Measurements from ENCODE around the gene BRICD5.
"Not testable (repeated sequence)": the region's sequence is repeated elsewhere in the genome, so short reads cannot be mapped to it uniquely, and the experiment has no call there.

Gene BRICD5

DNA sequence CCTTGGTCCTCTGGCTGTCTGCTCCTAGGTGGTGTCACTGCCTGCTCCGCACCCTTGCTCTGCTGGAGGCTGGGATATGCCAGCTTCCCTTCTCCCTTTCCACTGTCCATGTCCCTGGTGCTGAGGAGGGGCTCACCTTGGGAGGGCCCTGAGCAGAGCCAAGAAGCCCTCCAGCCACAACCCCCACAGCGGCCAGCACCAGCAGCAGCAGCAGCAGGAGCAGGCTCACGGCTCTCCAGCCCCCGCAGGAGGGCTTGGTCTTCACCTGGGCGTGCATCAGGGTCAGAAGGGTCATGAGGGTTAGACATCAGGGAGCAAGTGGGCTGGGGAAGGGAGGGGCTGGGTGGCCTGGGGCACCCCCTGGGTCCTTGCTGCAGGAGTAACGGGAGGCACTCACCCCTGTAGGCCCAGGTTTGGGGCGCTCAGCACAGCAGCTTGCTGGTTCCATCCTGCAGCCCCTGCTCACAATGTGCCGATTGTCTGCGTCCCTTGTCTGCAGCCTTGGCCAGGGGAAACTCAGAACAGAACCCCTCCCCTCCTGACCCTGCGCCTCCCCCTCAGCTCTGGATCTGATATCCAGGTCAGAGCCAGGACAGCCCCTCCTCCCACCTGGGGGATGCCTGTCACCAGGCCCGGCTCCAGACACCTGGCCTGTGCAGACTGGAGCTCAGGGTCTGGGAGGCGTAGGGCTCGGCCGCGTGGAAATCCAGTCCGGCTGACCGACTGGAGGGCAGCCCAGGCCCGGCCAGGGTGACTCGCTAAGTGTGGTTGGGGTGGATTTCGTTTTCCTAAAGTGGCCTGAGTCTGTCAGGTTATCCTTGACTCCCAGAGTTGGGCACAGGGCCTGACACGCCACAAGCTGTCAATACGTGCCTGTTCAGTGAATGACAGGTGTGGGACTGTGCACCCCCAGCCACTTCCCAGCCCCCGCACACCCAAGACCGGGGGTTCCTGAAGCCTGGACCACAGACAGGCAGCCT, at the start of gene BRICD5:
BRICD5 (minus strand) TSS at position 478 of the 980 bp plus-strand sequence; CDS start at position 448, 30 bp downstream.
- Histone ChIP-seq H3K4me3 (ENCODE audit: low read length in 2 of 2) (no peak within 1 kb of the TSS), H3K9ac (ENCODE audit: low read length in 2 of 2) (no peak within 1 kb of the TSS), H3K27ac (ENCODE audit: low read length) (no peak within 1 kb of the TSS), H3K36me3 (ENCODE audit: control insufficient read depth in 2 of 2, insufficient read depth in 2 of 2, low read length in 2 of 2) (peaks cover 12 to 15% of the 10 kb centered on the region in 2 donors), H3K27me3 (ENCODE audit: control insufficient read depth in 1 of 2, insufficient read depth in 2 of 2, low read length in 2 of 2) (no peaks in the 10 kb centered on the region), H3K9me3 (ENCODE audit: control insufficient read depth in 2 of 2, low read length in 2 of 2) (no peaks in the 10 kb centered on the region), H3K4me1 (ENCODE audit: control insufficient read depth, insufficient read depth, low read length) (peaks cover 42% of the 10 kb centered on the region)

DNA sequence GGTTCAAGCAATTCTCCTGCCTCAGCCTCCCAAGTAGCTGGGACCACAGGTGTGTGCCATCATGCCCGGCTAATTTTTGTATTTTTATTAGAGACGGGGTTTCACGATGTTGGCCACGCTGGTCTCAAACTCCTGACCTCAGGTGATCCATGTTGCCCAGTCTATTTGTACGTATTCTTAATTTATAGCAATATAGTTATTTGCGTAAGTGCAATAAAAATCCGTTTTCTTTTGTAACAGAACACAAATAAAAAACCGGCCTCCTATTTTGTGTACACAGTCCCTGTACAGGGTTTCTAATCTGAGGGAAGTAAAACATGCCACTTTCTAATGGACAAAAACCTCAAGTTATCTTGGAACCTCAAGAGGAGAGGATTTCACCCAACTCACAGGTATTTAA, 49.6 kb upstream of the BRICD5 start:
- Histone ChIP-seq H3K4me1 (ENCODE audit: control insufficient read depth, insufficient read depth, low read length) (no peaks in the 10 kb centered on the region), H3K27ac (ENCODE audit: low read length) (no peak overlapping the region), H3K36me3 (ENCODE audit: control insufficient read depth in 2 of 2, insufficient read depth in 2 of 2, low read length in 2 of 2) (peaks cover 34 to 57% of the 10 kb centered on the region in 2 donors), H3K9me3 (ENCODE audit: control insufficient read depth in 2 of 2, low read length in 2 of 2) (no peaks in the 10 kb centered on the region), H3K27me3 (ENCODE audit: control insufficient read depth in 1 of 2, insufficient read depth in 2 of 2, low read length in 2 of 2) (no peaks in the 10 kb centered on the region), H3K9ac (ENCODE audit: low read length in 2 of 2) (no peak overlapping the region), H3K4me3 (ENCODE audit: low read length in 2 of 2) (no peak overlapping the region)

DNA sequence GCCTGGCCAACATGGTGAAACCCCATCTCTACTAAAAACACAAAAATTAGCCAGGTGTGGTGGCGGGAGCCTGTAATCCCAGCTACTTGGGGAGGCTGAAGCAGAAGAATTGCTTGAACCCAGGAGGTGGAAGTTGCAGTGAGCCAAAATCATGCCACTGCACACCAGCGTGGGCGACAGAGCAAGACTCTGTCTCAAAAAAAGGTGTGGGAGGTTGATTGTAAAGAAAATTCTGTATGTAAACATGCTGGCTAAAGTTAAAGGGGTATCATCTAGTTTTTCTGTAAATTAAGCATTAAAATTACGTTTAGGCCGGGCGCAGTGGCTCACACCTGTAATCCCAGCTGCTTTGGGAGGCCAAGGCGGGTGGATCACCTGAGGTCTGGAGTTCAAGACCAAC, 47.9 kb upstream of the BRICD5 start:
- H3K27me3 ChIP-seq (ENCODE audit: control insufficient read depth in 1 of 2, insufficient read depth in 2 of 2, low read length in 2 of 2); H3K9me3 ChIP-seq (ENCODE audit: control insufficient read depth in 2 of 2, low read length in 2 of 2); H3K27ac ChIP-seq (ENCODE audit: low read length); H3K9ac ChIP-seq (ENCODE audit: low read length in 2 of 2); H3K4me3 ChIP-seq (ENCODE audit: low read length in 2 of 2); H3K4me1 ChIP-seq (ENCODE audit: control insufficient read depth, insufficient read depth, low read length): not testable (repeated sequence)
- peaks cover 38 to 62% of the 10 kb centered on the region in 2 donors for H3K36me3 ChIP-seq (ENCODE audit: control insufficient read depth in 2 of 2, insufficient read depth in 2 of 2, low read length in 2 of 2)

DNA sequence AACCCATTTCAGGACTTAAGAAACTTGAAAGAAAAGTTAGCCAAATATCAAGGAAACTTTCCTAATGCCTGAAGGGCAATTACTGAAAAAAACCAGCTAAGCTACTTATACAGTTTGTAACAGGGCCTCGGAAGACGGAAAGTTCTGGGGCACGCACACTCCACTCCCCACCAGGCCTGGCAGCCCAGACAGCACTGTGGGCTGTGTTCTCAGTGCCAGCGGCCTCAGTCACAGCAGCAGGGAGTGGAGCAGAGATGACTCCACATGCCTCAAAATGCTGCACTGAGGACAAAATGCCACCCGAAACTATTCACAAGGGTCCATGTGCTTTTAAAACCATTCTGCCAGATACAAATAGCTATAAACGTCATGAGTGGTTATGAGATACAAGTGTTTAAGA, 47.1 kb upstream of the BRICD5 start:
- no peaks in the 10 kb centered on the region for H3K27me3 ChIP-seq (ENCODE audit: control insufficient read depth in 1 of 2, insufficient read depth in 2 of 2, low read length in 2 of 2)
- H3K4me3 ChIP-seq (ENCODE audit: low read length in 2 of 2), result no peak overlapping the region
- H3K4me1 ChIP-seq (ENCODE audit: control insufficient read depth, insufficient read depth, low read length), result no peaks in the 10 kb centered on the region
- no peak overlapping the region for H3K27ac ChIP-seq (ENCODE audit: low read length)
- peaks cover 36 to 62% of the 10 kb centered on the region in 2 donors for H3K36me3 ChIP-seq (ENCODE audit: control insufficient read depth in 2 of 2, insufficient read depth in 2 of 2, low read length in 2 of 2)
- no peaks in the 10 kb centered on the region for H3K9me3 ChIP-seq (ENCODE audit: control insufficient read depth in 2 of 2, low read length in 2 of 2)
- H3K9ac ChIP-seq (ENCODE audit: low read length in 2 of 2), result no peak overlapping the region

DNA sequence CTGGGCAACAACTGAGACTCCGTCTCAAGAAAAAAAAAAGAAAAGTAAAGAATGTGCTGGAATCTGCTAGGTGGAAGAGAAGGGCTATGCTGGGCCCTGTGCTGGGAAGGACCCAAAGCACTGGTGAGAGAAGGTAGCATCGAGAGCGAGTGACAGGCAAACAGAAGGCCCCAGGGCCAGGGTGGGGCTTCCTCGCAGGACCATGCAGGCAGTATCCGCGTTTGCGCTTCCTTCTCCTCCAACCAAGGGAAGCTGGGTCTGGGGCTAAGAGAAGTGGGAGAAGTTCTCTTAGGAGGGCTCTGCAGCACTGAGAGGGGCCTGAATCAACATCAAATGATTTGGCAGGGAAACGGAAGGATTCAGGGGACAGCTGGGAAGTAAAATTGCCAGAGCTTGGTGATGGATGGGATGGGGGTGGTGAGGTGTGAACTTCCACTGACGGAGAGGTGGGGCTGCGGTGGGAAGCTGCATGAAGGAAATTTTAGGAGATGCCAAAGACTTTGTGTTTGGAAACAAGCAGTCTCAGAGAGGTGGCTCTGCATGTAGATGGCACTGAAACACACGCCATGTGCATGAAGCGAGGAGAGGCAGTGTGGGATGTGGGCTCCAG, 46.0 kb upstream of the BRICD5 start:
- Histone ChIP-seq H3K36me3 (ENCODE audit: control insufficient read depth in 2 of 2, insufficient read depth in 2 of 2, low read length in 2 of 2) (peaks cover 26 to 53% of the 10 kb centered on the region in 2 donors), H3K9me3 (ENCODE audit: control insufficient read depth in 2 of 2, low read length in 2 of 2) (no peaks in the 10 kb centered on the region), H3K4me1 (ENCODE audit: control insufficient read depth, insufficient read depth, low read length) (peaks cover 6% of the 10 kb centered on the region), H3K27me3 (ENCODE audit: control insufficient read depth in 1 of 2, insufficient read depth in 2 of 2, low read length in 2 of 2) (no peaks in the 10 kb centered on the region), H3K4me3 (ENCODE audit: low read length in 2 of 2) (no peak overlapping the region), H3K9ac (ENCODE audit: low read length in 2 of 2) (no peak overlapping the region), H3K27ac (ENCODE audit: low read length) (no peak overlapping the region)

DNA sequence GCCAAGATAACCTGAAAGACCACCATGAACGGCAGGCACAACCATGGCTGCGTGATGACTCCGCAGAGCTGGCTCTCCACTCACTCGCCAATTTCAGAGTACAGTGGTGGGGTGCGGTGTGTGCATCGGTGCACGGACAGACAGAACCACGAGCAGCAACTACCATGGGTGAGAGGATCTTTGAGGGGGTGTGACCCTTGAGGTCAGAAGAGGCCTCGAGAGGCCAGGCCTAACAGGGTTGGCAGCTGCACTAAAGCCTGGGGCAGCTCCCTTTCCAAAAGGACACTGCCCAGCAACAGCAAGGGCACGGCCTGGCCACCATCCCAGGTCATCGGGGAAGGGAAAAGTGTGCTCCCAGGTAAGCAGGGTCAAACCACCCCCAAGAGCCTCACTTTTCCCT, 42.6 kb upstream of the BRICD5 start:
- Histone ChIP-seq H3K36me3 (ENCODE audit: control insufficient read depth in 2 of 2, insufficient read depth in 2 of 2, low read length in 2 of 2) (peaks cover 18 to 42% of the 10 kb centered on the region in 2 donors), H3K4me1 (ENCODE audit: control insufficient read depth, insufficient read depth, low read length) (peaks cover 12% of the 10 kb centered on the region), H3K27me3 (ENCODE audit: control insufficient read depth in 1 of 2, insufficient read depth in 2 of 2, low read length in 2 of 2) (no peaks in the 10 kb centered on the region), H3K4me3 (ENCODE audit: low read length in 2 of 2) (no peak overlapping the region), H3K9ac (ENCODE audit: low read length in 2 of 2) (no peak overlapping the region), H3K9me3 (ENCODE audit: control insufficient read depth in 2 of 2, low read length in 2 of 2) (no peaks in the 10 kb centered on the region), H3K27ac (ENCODE audit: low read length) (no peak overlapping the region)

DNA sequence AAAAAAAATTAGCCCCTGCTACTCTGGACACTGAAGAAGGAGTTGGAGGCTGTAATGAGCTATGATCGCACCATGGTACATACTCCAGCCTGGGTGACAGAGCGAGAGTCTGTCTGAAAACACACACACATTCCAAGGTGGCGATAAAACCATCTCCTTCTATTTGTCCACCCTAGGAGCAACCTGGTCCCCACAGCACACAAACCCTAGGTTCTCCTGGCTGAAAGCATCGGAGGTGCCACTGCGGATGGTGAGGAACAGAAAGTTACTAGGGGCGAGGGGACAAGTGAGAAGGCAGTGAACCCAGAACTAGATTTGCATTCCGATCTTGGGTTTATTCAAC, 42.1 kb upstream of the BRICD5 start:
- peaks cover 16 to 39% of the 10 kb centered on the region in 2 donors for H3K36me3 ChIP-seq (ENCODE audit: control insufficient read depth in 2 of 2, insufficient read depth in 2 of 2, low read length in 2 of 2)
- peaks cover 12% of the 10 kb centered on the region for H3K4me1 ChIP-seq (ENCODE audit: control insufficient read depth, insufficient read depth, low read length)
- no peak overlapping the region for H3K4me3 ChIP-seq (ENCODE audit: low read length in 2 of 2)
- H3K9me3 ChIP-seq (ENCODE audit: control insufficient read depth in 2 of 2, low read length in 2 of 2), result no peaks in the 10 kb centered on the region
- H3K27ac ChIP-seq (ENCODE audit: low read length), result no peak overlapping the region
- no peak overlapping the region for H3K9ac ChIP-seq (ENCODE audit: low read length in 2 of 2)
- no peaks in the 10 kb centered on the region for H3K27me3 ChIP-seq (ENCODE audit: control insufficient read depth in 1 of 2, insufficient read depth in 2 of 2, low read length in 2 of 2)

DNA sequence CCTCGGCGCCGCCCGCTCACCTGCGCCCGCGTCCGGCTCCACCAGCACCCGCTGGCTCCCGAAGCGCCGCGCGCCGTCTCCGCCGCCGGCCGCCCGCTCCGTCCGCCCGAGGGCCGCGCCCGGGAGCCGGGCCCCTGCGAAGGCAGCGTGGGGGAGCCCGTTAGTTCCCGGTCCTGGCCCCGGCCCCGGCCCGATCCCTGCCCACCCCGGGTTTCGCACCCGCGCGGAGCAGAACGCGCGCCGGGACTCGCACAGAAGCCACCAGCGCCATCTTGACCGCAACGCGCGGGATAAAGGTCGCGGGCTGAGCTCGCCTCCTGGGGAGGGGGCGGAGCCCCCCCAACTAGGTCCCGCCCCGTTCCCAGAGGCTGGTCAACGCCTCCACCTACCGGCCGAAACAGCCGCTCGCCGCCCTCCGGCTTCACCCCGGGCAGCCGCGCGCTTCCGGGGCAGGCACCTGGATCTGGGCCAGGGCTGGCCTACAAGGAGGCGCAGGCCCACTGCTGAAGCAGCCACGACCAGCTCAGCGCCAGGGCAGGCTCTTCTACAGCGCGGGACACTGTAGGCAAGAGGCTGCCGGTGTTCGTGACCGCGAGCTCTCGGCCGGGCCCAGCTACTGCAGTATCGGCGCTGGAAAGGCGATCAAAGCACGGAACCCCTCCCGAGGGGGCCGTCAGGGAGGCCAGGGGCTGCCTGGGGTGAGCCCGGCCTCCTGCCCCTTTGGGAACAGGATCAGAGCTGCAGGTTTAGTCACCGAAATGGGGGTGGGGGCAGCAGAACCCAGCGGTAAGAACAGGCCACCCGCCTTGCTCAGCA, 40.8 kb upstream of the BRICD5 start, which contains the start of gene ECI1:
ECI1 (minus strand) TSS at position 292 of the 816 bp plus-strand sequence; CDS start at position 271, 21 bp downstream.
- Histone ChIP-seq H3K27ac (ENCODE audit: low read length) (peak within 1 kb of the TSS; percentile 79), H3K27me3 (ENCODE audit: control insufficient read depth in 1 of 2, insufficient read depth in 2 of 2, low read length in 2 of 2) (no peaks in the 10 kb centered on the region), H3K36me3 (ENCODE audit: control insufficient read depth in 2 of 2, insufficient read depth in 2 of 2, low read length in 2 of 2) (peaks cover 14 to 28% of the 10 kb centered on the region in 2 donors), H3K4me3 (ENCODE audit: low read length in 2 of 2) (peak within 1 kb of the TSS; percentile 73 to 79), H3K9me3 (ENCODE audit: control insufficient read depth in 2 of 2, low read length in 2 of 2) (no peaks in the 10 kb centered on the region), H3K4me1 (ENCODE audit: control insufficient read depth, insufficient read depth, low read length) (peaks cover 12% of the 10 kb centered on the region), H3K9ac (ENCODE audit: low read length in 2 of 2) (peak within 1 kb of the TSS; percentile 68 to 82)

DNA sequence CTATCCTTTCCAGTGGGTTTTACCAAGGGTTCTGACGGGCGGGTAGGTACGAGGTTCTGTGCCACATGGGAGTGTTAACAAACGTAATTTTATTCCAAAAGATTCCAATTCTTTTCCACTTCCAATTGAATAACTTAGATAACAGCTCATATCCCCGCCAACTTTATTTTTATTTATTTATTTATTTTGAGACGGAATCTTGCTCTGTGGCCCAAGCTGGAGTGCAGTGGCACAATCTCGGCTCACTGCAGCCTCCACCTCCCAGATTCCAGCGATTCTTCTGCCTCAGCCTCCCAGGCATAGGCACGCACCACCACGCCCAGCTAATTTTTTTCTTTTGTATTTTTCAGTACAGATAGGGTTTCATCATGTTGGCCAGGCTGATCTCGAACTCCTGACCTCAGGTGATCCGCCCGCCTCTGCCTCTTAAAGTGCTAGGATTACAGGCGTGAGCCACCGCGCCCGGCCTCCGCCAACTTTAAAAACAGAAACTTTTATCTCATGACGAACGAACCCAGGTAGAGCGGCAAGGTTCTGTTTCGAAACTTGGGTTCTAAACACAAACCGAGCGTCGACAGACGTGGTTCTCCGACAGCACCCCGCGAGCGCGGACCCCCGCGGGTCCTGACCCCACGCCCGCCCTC, 40.1 kb upstream of the BRICD5 start:
- H3K36me3 ChIP-seq (ENCODE audit: control insufficient read depth in 2 of 2, insufficient read depth in 2 of 2, low read length in 2 of 2), result peaks cover 15 to 29% of the 10 kb centered on the region in 2 donors
- H3K27me3 ChIP-seq (ENCODE audit: control insufficient read depth in 1 of 2, insufficient read depth in 2 of 2, low read length in 2 of 2), result no peaks in the 10 kb centered on the region
- peak overlapping the region; percentile 79 for H3K27ac ChIP-seq (ENCODE audit: low read length)
- peak overlapping the region; percentile 60 to 82 for H3K9ac ChIP-seq (ENCODE audit: low read length in 2 of 2)
- no peaks in the 10 kb centered on the region for H3K9me3 ChIP-seq (ENCODE audit: control insufficient read depth in 2 of 2, low read length in 2 of 2)
- peak overlapping the region; percentile 73 to 79 for H3K4me3 ChIP-seq (ENCODE audit: low read length in 2 of 2)
- H3K4me1 ChIP-seq (ENCODE audit: control insufficient read depth, insufficient read depth, low read length), result peaks cover 12% of the 10 kb centered on the region

DNA sequence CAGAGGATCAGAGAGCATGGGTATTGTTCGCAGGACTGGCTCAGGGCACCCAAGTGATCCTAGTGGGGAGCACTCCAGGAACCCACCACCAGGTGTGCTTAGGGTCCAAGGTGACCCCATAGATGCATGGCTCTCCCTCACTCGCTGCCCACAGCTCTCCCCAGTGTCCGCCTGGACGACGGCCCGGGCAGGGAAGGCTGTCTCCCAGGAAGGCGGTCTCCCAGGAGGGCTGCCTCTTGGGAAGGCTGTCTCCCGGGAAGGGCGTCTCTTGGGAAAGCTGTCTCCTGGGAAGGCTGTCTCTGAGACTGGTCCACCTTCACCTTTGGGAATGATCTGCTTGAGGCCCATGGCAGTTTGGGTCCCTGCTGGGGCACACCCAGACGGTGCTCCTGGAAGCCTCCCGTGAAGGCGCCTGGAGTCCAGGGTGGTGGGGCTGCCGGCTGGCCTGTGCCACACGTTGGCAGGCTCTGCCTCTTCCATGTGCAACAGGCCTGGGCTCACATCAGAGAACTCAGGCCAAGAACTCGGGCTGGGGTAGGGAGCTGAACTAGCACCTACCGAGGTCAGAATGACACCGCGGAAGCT, 35.7 kb upstream of the BRICD5 start:
- Histone ChIP-seq H3K27ac (ENCODE audit: low read length) (no peak overlapping the region), H3K36me3 (ENCODE audit: control insufficient read depth in 2 of 2, insufficient read depth in 2 of 2, low read length in 2 of 2) (peaks cover 23 to 30% of the 10 kb centered on the region in 2 donors), H3K4me3 (ENCODE audit: low read length in 2 of 2) (no peak overlapping the region), H3K9me3 (ENCODE audit: control insufficient read depth in 2 of 2, low read length in 2 of 2) (no peaks in the 10 kb centered on the region), H3K4me1 (ENCODE audit: control insufficient read depth, insufficient read depth, low read length) (peaks cover 5% of the 10 kb centered on the region), H3K9ac (ENCODE audit: low read length in 2 of 2) (no peak overlapping the region), H3K27me3 (ENCODE audit: control insufficient read depth in 1 of 2, insufficient read depth in 2 of 2, low read length in 2 of 2) (no peaks in the 10 kb centered on the region)

Data from stomach smooth muscle (tissue), 2 donors.